Measurements from ENCODE around the gene TWF2. TPM values are rescaled to one million over a fixed set of nuclear protein-coding genes. Genes with fewer than 3 reads are reported as not detected.
A peak's percentile ranks its signal among the peaks of the same experiment; 100 is the strongest.

The TWF2 gene
- total RNA-seq, 3 donors from 2014 or later (not counting 1 experiment from before 2014, with no cell fraction given) = 49.2 to 76.6 (median 52.0) TPM

- H3K36me3 Mint-ChIP-seq = peaks cover 28% of the 10 kb centered on the region
- no peaks in the 10 kb centered on the region for H3K9me3 ChIP-seq (ENCODE audit: control insufficient read depth, insufficient read depth, low read length)
- H3K4me1 ChIP-seq (ENCODE audit: control insufficient read depth, insufficient read depth, low read length) = peaks cover 18% of the 10 kb centered on the region
- DNase-seq (no peak), ATAC-seq (no peak)
- no peak overlapping the region for H3K27ac Mint-ChIP-seq
- H3K36me3 ChIP-seq (ENCODE audit: control insufficient read depth, insufficient read depth, low read length) = peaks cover 67% of the 10 kb centered on the region
- WGBS (ENCODE audit: insufficient coverage) = 100% methylated on average over 1 of the region's 1 CpG
- no peaks in the 10 kb centered on the region for H3K9me3 Mint-ChIP-seq
- no peaks in the 10 kb centered on the region for H3K27me3 Mint-ChIP-seq (ENCODE audit: low read depth in 2 of 2)
- peaks cover 10 to 24% of the 10 kb centered on the region in 2 donors for H3K4me1 Mint-ChIP-seq
- H3K4me3 ChIP-seq (ENCODE audit: low read length) = no peak overlapping the region
- H3K4me3 Mint-ChIP-seq = no peak overlapping the region
- intact Hi-C loops (cut with micrococcal nuclease) = no loop called here
- no peaks in the 10 kb centered on the region for H3K27me3 ChIP-seq (ENCODE audit: control insufficient read depth, insufficient read depth, low read length)
- H3K27ac ChIP-seq (ENCODE audit: low read length) = no peak overlapping the region
- TF ChIP-seq, protein P1, sequence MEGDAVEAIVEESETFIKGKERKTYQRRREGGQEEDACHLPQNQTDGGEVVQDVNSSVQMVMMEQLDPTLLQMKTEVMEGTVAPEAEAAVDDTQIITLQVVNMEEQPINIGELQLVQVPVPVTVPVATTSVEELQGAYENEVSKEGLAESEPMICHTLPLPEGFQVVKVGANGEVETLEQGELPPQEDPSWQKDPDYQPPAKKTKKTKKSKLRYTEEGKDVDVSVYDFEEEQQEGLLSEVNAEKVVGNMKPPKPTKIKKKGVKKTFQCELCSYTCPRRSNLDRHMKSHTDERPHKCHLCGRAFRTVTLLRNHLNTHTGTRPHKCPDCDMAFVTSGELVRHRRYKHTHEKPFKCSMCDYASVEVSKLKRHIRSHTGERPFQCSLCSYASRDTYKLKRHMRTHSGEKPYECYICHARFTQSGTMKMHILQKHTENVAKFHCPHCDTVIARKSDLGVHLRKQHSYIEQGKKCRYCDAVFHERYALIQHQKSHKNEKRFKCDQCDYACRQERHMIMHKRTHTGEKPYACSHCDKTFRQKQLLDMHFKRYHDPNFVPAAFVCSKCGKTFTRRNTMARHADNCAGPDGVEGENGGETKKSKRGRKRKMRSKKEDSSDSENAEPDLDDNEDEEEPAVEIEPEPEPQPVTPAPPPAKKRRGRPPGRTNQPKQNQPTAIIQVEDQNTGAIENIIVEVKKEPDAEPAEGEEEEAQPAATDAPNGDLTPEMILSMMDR (IDR thresholded peaks at IDR 0.05) = no peak
These were observed 35.3 kb downstream of the TWF2 start for GRCh38 chr3:52203701-52204100.

DNA sequence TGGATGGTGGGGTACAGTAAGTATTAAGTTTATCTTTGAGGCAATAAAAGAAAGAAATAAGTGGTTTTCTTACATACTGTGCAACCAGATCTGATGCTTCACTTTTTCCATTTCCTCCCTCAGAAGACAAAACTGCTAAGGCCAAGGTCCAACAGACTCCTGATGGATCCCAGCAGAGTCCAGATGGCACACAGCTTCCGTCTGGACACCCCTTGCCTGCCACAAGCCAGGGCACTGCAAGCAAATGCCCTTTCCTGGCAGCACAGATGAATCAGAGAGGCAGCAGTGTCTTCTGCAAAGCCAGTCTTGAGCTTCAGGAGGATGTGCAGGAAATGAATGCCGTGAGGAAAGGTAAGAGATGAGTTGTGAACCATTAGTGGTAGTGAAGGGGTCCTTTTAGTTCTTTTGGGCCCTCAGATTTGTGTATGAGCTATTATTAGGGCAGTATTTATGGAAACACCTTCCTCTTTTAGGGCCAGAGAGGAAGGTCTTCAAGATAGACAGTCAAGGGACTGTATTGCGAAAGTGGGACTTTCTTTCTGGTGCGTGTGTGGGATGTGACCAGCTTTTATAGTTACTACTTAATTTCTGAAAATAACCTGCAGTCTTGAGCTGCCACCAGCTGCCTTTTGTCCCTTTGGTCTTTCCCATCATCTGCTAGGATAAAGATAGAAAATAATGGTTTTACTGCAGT, 36.4 kb downstream of the TWF2 start:
- H3K4me3 Mint-ChIP-seq = no peak overlapping the region
- Histone ChIP-seq H3K27me3 (ENCODE audit: control insufficient read depth, insufficient read depth, low read length) (no peaks in the 10 kb centered on the region), H3K4me3 (ENCODE audit: low read length) (no peak overlapping the region), H3K4me1 (ENCODE audit: control insufficient read depth, insufficient read depth, low read length) (peaks cover 27% of the 10 kb centered on the region), H3K27ac (ENCODE audit: low read length) (no peak overlapping the region), H3K36me3 (ENCODE audit: control insufficient read depth, insufficient read depth, low read length) (peaks cover 56% of the 10 kb centered on the region), H3K9me3 (ENCODE audit: control insufficient read depth, insufficient read depth, low read length) (no peaks in the 10 kb centered on the region)
- peaks cover 18 to 35% of the 10 kb centered on the region in 2 donors for H3K4me1 Mint-ChIP-seq
- H3K27me3 Mint-ChIP-seq (ENCODE audit: low read depth in 2 of 2) = no peaks in the 10 kb centered on the region
- no peaks in the 10 kb centered on the region for H3K9me3 Mint-ChIP-seq
- no peak for ATAC-seq
- intact Hi-C loops (cut with micrococcal nuclease) = no loop called here
- peaks cover 24% of the 10 kb centered on the region for H3K36me3 Mint-ChIP-seq
- H3K27ac Mint-ChIP-seq = peak overlapping the region; percentile 26
- 84% methylated on average over 4 of the region's 4 CpGs for WGBS (ENCODE audit: insufficient coverage)
- DNase-seq = no peak
- TF ChIP-seq, protein P1 (IDR thresholded peaks at IDR 0.05) = no peak

- DNase-seq = no peak
- Mint-ChIP-seq H3K4me1 (peaks cover 21 to 41% of the 10 kb centered on the region in 2 donors), H3K36me3 (peaks cover 19% of the 10 kb centered on the region), H3K27me3 (ENCODE audit: low read depth in 2 of 2) (no peaks in the 10 kb centered on the region), H3K27ac (peak overlapping the region; percentile 26 to 33), H3K9me3 (no peaks in the 10 kb centered on the region), H3K4me3 (no peak overlapping the region)
- peaks cover 35% of the 10 kb centered on the region for H3K4me1 ChIP-seq (ENCODE audit: control insufficient read depth, insufficient read depth, low read length)
- TF ChIP-seq, protein P1 (IDR thresholded peaks at IDR 0.05) = no peak
- no peaks in the 10 kb centered on the region for H3K27me3 ChIP-seq (ENCODE audit: control insufficient read depth, insufficient read depth, low read length)
- H3K9me3 ChIP-seq (ENCODE audit: control insufficient read depth, insufficient read depth, low read length) = no peaks in the 10 kb centered on the region
- ATAC-seq = no peak
- H3K36me3 ChIP-seq (ENCODE audit: control insufficient read depth, insufficient read depth, low read length) = peaks cover 46% of the 10 kb centered on the region
- WGBS (ENCODE audit: insufficient coverage) = 93% methylated on average over 3 of the region's 5 CpGs
- intact Hi-C loops (cut with micrococcal nuclease) = no loop called here
- H3K27ac ChIP-seq (ENCODE audit: low read length) = no peak overlapping the region
- no peak overlapping the region for H3K4me3 ChIP-seq (ENCODE audit: low read length)
These were observed 37.8 kb downstream of the TWF2 start for GRCh38 chr3:52200981-52201679.

All from natural killer cell (primary cell).